ENCODE data around the gene MYL4.
"Not testable (repeated sequence)": the region's sequence is repeated elsewhere in the genome, so short reads cannot be mapped to it uniquely, and the experiment has no call there.

MYL4 gene

DNA sequence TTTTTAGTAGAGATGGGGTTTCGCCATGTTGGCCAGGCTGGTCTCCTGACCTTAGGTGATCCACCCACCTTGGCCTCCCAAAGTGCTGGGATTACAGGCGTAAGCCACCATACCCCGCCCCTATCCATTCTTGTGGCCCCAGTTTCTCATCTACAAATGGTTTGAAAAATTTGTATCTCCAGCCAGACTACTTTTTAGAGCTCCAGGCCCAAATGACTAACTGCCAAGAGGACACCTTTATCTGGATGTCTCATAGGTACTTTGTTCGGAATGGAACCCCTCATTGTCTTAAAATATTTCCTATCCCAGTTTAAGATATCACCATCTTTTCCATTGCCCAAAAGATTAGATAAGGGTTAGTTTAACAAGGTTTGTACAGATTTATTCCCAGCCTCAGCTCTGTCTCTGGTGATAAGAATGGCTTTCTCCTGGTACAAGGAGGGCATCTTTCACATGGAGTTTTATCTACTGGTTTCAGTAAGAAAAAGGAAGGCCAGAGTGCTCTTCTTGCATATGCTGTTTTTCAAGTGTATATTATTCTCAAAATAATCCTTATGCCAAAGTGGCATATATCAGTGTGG is 15.1 kb upstream of the MYL4 start:
- no peak for DNase-seq (ENCODE audit: low read depth in 2 of 2)

DNA sequence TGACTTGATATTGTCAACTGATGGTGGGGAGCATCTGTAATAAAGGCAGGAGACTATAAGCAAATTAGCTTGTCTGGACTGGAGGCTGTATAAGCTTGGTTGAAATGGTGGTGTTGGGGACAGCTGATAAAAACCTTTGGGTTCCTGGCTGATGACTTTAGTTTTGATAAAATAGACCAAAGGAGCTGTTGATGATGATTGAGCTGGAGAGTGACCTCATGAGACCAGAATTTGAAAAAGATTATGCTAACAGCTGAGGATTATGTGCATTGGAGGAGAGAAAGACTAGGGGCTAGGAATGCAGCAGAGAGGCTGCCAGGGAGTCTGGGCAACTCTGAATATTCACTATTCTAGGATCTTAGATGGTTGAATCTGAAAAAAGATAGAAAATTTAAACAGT is 11.3 kb upstream of the MYL4 start:
- no peak for DNase-seq (ENCODE audit: low read depth in 2 of 2)

DNA sequence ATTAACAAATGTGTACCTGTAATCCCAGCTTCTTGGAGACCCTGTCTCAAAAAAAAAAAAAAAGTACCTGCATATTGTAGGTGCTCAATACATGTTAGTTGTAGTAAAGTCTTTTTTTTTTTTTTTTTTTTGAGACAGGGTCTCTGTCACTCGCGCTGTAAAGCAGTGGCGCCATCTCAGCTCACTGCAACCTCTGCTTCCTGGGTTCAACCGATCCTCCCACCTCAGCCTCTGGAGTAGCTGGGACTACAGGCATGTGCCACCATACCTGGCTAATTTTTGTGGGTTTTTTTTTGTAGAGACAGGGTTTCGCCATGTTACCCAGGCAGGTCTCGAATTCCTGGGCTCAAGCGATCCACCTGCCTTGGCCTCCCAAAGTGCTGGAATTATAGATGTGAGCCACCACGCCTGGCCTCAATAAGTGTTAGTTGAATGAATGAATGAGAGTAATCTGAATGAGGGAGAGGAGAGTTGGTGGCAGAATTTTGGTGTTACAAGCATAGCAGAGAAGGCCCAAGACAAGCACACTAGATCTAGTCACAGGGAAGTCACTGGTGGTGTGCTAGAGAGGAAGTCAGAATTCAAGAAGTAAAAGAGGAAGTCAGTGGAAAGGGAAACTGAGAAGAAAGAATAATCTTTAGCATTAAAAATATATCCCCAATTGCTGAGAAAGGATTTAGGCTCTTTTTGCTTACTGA is 9.4 kb upstream of the MYL4 start:
- DNase-seq (ENCODE audit: low read depth in 2 of 2) = no peak

DNA sequence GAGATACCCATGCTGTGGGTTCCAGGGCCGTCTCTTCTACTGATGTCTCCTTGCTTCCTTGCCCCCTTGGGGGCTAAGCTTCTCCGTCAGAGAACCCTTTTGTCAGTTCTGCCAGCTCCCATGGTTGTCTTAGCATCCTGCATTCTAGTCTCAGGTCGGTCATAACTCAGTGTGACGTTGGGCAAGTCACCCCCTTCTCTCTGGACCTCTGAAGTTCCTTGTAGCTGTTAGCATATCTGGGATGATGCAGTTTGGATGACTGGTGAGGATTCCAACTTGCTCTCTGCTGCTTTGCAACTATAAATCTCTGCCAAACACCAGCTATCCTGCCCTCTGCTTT is 8.9 kb upstream of the MYL4 start:
- no peak for DNase-seq (ENCODE audit: low read depth in 2 of 2)

DNA sequence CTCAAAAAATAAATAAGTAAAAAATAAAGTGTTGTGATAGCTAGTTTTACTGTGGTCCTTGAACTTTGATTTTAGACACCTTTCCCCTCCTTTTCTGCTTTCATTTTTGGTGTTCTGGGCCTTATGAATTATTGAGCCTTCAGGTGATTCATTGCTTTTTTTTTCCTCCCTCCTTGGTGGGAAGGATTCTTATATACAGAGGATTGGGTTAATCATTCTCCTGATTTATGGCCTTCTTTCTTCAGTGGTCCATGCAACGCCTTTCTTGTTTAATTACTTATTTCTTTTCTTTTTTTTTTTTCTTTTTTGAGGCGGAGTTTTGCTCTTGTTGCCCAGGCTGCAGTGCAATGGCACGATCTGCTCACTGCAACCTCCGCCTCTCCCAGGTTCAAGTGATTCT is 8.0 kb upstream of the MYL4 start:
- DNase-seq (ENCODE audit: low read depth in 2 of 2) = no peak

DNA sequence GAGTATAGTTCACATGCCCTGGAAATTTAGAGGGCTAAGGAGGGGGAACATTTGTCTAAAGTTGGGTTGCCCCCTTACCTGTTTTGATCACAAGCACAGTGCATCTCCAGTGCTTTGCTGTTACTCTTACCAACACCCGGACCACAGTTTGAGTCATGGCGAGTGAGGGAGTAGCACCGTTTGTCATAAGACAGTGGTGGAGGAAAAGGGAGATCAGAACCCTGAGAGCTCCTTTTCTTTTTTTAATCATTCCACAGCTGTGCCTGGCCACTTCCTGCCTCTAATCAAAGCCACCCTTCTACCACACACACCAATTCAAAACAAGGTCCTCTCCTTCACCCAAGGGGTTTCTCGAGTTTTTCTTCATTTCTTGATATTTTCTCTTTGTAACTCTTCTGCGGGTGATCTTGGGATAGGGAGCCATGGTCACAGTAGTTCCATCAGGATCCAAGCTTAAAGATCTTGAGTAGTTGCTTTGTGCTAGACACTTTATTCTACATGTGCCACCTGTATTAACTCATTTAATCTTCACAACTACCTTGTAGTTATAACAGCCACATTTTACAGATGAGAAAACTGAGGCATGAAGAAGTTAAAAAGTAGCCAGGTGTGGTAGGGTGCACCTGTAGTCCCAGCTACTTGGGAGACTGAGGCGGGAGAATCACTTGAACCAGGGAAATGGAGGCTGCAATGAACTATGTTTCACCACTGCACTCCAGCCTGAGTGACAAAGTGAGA is 5.0 kb upstream of the MYL4 start:
- peak in 1 of 2 donors; percentile 27 for DNase-seq (ENCODE audit: low read depth in 2 of 2)

DNA sequence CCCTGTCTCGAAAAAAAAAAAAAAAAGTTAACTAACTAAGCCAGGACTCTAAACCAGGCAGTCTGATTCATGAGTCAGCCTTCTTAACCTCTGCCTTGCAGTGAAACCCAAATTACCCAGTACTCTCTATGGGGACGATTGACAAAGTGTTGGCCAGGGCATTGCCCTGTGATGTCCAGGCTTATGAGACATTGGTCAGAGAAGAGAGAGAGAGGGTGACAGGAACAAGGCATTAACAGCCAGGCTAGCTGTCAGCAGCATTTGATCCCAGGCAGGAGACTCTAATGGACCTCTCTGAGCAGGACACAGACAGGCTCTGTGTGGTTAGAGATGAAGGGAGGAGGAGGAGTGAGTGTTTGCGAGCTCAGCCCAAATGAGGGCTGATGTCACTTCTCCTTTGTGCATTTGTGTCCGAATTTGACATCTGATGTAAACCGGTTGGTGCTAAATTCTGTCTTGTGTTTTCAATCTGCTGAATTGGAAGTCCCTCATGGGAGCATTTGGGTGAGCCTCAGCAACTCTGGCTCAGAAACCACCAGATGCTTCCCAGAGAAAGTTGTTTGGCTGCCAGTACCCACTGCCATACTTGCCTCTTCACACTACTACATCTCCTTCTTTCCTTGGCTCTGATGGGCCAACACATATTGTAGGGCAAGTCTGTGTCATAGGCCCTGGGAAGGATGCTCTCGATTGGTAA is 4.3 kb upstream of the MYL4 start:
- no peak for DNase-seq (ENCODE audit: low read depth in 2 of 2)

DNA sequence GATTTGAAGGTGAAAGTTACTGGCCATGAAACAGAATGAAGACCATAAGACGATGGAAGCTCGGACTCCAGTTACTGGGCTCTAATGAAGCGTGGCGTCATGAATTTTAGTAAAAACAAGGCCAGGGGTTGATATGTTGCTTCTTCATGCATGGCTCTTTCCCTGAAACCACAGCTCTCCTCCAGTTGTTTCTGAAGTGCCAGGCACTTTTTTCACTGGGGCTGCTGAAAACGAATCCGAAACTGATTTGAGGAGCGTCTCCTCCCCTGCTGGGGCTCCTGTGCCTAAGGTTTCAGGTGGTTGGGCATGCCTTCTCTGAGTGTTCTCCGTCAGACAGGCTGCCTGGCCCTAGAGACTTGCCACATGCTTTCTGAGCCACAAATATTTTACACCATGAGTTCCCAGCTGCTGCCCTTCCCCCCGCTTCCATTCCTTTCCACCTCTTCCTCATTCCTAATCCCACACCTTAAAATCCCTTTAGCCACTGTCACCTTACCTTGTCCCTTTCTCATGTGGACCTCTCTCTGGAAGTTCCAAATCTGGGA is 3.7 kb upstream of the MYL4 start:
- DNase-seq (ENCODE audit: low read depth in 2 of 2) = peak; percentile 33 to 41

DNA sequence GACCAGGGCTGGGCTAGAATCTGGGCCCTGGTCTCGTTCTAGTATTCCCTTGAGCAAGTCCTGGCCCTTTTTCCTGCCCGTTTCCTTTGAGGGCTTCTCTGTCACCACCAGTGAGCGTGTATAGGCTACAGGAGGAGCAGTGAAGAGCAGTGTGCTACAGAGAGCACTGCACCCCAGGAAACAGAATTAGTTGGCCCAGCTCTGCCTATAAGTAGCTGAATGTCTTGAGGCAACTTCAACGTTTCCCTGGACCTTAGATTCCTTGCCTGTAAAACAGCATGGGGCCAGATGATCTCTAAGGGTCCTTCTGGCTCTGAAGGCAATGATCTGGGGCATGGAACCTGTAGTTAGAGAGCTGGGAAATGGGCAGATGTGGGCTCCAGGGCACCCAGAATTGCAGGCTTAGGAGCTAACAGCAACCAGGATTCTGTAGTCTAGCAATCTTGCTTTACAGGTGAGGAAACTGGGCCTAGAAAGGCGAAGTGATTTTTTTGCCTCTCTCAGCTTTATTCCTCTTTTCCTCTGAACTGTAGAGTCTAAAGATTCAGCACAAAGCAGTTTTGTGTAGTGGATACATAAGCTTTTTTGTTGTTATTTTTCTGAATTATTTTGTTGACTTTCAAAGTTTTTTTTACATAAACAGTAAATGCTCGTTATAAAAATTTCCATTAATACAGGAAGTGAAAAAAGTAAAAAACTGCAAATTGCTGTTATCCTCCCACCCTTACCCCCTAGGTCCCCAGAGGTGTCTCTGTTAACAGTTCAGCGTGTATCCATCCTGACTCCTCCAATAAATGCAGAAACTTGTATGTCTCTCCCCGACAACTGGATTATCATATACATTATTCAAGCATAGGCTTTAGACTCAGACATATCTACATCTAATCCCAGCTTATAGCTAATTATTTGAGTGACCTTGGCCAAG is 1.7 kb upstream of the MYL4 start:
- no peak for DNase-seq (ENCODE audit: low read depth in 2 of 2)

DNA sequence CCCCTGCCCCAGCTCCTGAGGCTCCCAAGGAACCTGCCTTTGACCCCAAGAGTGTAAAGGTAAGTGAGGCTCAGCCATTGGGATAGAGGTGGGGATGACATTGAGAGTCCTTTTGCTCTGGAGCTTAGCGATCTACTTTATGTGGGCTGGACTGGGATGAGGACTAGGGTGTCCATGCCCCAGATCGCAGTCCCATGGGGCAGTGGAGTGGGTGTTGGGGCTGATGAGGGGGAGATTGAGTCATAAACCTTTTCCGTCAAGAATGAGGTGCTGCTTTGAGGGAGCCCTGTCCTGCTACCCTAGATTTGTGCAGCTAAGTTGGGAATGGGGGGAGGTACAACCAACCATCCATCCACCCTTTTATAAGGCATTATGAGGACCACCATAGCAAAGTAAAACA is 351 bp downstream of the MYL4 start:
- no peak for DNase-seq (ENCODE audit: low read depth in 2 of 2)

DNA sequence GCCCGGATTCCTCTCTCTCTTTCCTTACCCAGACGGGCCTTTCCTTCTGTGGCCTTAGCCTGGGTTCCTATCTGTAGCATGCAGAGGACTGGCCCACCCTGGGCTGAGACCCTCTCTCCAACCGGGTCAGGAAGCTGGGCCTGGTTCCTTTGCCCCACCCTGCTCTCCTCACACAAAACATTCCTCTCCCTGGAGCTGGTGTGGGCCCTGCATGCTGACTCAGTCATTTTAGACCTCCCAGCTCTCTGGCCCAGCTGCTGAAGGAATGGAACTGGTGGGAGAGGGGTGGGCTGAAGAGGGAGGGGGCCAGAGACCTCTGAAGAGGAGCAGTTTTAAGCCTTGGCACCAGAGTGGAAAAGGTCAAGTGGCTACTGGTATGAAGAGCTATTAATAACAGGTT is 957 bp downstream of the MYL4 start:
- DNase-seq (ENCODE audit: low read depth in 2 of 2) = no peak

DNA sequence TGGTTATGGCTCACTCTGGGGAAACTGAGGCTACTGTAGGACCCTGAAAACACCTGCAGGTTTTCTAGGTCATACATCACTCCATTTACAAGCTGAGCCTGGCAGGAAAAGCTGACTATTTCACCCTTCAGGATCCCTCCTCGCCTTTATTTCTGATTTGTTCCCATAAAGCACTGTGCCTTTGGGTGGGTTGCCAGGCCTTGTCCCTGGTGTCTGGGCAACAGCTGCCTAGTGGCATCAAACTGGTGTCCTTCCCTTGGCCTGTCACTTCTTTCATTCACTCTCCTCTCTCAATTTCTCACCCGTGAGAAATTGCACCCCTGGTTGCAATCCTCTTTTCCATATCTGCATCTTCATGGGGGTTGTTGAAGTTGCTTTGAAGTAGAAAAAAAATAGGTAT is 1.6 kb downstream of the MYL4 start:
- DNase-seq (ENCODE audit: low read depth in 2 of 2) = no peak

DNA sequence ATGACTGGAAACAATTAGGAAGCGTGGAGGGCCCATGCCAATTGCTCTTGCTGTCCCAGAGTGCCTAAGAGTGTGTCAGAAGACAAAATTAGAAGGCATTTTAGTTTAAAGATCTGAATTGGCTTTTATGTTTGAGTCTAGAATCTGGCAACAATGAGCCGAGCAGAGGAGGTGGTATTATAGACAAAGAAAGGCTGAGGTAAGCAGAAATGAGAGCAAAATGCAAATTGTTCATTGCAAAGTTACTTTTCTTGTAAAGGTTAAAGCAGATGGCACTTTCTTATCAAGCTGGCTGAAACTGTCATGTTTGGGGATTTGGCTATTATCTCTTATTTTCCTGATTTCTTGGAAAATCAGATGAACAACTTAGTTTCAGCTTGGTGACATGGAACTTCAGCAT is 3.3 kb downstream of the MYL4 start:
- no peak for DNase-seq (ENCODE audit: low read depth in 2 of 2)

DNA sequence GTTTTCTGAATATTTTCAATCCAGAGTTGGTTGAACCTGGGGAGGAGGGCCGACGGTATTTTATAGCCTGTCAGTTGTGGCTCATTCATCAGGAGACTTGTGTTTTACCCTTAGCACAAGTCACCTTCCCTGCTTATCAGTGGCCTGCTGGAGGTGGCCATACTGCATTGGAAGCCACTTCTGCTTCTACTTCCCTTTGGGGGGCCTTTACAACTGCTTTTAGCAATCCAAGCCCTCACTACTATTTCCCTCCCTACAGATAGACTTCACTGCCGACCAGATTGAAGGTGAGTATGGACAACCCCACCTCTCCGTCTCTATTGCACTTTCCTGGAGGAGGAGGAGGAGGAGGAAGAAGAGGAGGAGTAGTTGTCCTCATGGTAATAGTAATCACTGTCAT is 4.4 kb downstream of the MYL4 start:
- no peak for DNase-seq (ENCODE audit: low read depth in 2 of 2)

DNA sequence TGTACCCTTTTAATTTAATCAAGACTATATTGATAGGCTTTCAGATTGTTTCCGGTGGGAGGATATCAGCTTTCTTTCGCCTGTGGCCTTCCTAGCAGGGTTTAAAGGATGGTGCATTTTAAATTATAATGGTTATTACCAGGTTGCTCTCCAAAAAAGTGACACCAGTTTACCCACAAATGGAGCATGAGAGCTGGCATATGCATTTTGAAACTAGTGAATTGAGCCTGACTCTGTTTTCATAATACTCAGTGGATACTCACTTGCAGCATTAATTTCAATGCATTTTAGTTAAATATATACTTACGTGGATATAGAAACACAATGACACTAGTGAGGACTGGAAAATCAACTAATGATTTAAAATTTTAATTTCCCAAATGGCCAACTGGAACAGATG is 5.8 kb downstream of the MYL4 start:
- no peak for DNase-seq (ENCODE audit: low read depth in 2 of 2)

DNA sequence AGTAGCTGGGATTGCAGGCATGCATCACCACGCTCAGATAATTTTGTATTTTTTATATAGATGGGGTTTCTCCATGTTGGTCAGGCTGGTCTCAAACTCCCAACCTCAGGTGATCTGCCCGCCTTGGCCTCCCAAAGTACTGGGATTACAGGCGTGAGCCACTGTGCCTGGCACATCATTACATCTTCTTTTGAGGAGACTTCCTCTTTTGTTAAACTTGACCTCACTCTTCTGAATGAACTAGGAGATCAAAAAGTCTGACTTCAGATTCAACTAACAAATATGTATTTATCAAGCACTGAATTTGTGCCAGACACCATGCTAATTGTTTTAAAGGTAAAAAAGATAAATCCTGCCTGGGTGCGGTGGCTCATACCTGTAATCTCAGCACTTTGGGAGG is 7.7 kb downstream of the MYL4 start:
- DNase-seq (ENCODE audit: low read depth in 2 of 2) = not testable (repeated sequence)

DNA sequence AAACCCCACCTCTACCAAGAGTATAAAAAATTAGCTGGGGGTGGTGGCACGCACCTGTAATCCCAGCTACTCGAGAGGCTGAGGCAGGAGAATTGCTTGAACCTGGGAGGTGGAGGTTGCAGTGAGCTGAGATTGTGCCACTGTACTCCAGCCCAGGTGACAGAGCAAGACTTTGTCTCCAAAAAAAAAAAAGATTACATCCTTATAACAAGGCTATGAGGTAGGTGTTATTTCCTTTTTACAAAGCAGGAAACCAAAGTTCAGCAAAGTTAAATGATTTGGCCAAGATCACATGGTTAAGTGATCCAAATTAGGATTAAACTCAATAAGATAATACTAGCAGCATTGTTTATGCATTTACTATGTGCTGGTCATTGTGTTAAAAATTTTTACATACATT is 8.1 kb downstream of the MYL4 start:
- not testable (repeated sequence) for DNase-seq (ENCODE audit: low read depth in 2 of 2)

DNA sequence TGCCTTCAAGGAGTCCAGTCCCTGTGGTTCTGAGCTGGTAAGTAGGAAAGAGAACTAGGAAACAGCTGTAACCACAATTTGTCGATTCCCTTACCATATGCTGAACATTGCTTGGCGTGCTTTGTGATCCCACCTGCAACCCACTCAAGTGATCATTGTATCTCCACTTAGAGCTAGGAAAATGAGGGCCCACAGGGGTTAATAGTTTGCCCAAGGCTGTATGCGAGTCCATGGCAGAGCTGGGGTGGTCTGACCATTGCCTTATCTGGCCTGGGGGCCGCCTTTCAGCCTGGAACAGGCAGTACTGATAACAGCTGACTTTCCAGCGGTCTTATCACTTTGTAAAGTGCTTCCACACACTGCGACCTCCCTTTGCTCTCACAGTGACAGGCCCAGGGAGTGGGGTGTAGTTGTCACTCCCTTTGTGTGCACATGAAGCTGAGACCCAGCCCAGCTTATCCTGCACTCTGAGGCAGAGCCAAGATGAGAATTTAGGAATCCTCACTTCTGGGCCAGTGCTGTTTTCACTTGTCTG is 9.8 kb downstream of the MYL4 start:
- no peak for DNase-seq (ENCODE audit: low read depth in 2 of 2)

DNA sequence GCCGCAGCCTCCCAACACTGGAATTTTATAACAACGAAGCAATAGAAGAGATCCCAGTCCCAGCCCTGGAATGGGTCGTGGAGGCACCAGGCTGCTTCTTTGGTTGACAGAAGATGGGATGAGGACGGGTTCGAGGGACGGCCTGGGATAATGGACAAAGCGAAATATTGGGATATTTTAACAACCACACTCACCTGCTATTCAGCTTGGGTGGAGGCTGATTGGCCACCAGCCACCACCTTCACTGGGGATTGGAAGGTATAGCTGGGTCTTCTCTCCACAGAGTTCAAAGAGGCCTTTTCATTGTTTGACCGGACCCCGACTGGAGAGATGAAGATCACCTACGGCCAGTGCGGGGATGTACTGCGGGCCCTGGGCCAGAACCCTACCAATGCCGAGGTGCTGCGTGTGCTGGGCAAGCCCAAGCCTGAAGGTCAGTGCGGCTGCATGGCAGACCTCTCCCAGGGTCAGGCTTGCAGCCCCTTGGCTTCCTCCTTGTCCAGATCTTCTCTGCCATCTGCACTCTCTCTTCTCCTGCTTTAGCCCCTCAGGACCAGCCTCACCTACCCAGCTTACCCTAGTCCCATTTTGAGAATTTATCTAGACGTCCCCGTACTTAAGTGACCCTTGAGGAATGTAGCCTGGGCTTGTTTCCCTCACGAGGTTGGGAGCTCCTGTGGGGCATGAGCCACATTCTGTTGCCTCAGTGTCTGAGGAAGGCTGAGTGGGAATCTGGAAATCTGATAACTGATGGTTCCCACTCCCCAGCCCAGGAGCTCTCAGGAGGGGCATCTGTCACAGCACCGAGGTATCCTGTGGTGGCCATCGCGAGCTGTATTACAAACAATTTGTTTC is 10.7 kb downstream of the MYL4 start:
- no peak for DNase-seq (ENCODE audit: low read depth in 2 of 2)

DNA sequence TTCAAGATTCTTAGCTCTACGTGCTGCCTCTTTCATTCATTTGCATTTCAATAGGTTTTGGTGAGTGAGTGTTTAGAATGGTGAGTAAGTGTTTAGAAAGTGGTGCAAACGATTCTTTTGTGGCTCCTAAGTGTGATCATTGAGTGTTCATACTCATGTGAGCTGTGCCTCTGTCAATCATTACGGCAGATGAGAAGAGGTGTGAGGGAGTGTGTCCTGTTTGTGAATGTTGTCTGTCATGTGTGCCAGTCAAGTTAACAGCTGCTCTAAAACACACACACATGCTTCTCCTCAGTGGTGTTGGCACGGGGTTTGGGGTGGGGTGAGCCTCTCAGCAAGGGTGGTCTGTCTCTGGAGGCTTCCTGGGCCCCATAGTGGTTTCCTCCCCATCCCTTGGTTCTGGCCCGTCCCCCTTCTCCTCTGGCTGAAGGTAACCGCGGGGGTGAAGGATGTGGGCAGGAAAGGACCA is 11.4 kb downstream of the MYL4 start:
- no peak for DNase-seq (ENCODE audit: low read depth in 2 of 2)
